ENCODE measurements around the gene SPATA21. TPM values are rescaled to one million over a fixed set of nuclear protein-coding genes. Genes with fewer than 3 reads are reported as not detected.

Gene SPATA21
- total RNA-seq, 1 donor from 2014 or later: not detected

- no peak for TF ChIP-seq CTCF (IDR thresholded peaks at IDR 0.05; ENCODE audit: unreplicated experiment)
- no peak for DNase-seq (ENCODE audit: low spot score, unreplicated experiment)
- H3K36me3 Mint-ChIP-seq (ENCODE audit: insufficient read depth): peaks cover 2% of the 10 kb centered on the region
- no peaks in the 10 kb centered on the region for H3K9me3 Mint-ChIP-seq (ENCODE audit: low read depth)
- no peaks in the 10 kb centered on the region for H3K27me3 Mint-ChIP-seq
- H3K4me1 Mint-ChIP-seq (ENCODE audit: low read depth): peaks cover 1% of the 10 kb centered on the region
- H3K4me3 Mint-ChIP-seq (ENCODE audit: low read depth): no peak overlapping the region
- H3K27ac Mint-ChIP-seq: peak overlapping the region; percentile 64
Observed at GRCh38 chr1:16385659-16386453, 51.4 kb downstream of the SPATA21 start.

GRCh38 chr1:16383888-16384287, 53.3 kb downstream of the SPATA21 start:
- no peak for DNase-seq (ENCODE audit: low spot score, unreplicated experiment)
- Mint-ChIP-seq H3K4me3 (ENCODE audit: low read depth) (no peak overlapping the region), H3K36me3 (ENCODE audit: insufficient read depth) (peaks cover 2% of the 10 kb centered on the region), H3K4me1 (ENCODE audit: low read depth) (no peaks in the 10 kb centered on the region), H3K27me3 (no peaks in the 10 kb centered on the region), H3K27ac (no peak overlapping the region), H3K9me3 (ENCODE audit: low read depth) (no peaks in the 10 kb centered on the region)
- no peak for TF ChIP-seq CTCF (IDR thresholded peaks at IDR 0.05; ENCODE audit: unreplicated experiment)

GRCh38 chr1:16380868-16381267, 56.4 kb downstream of the SPATA21 start:
- no peaks in the 10 kb centered on the region for H3K9me3 Mint-ChIP-seq (ENCODE audit: low read depth)
- H3K4me3 Mint-ChIP-seq (ENCODE audit: low read depth): no peak overlapping the region
- DNase-seq (ENCODE audit: low spot score, unreplicated experiment): no peak
- H3K36me3 Mint-ChIP-seq (ENCODE audit: insufficient read depth): peaks cover 2% of the 10 kb centered on the region
- H3K27me3 Mint-ChIP-seq: no peaks in the 10 kb centered on the region
- peaks cover 13% of the 10 kb centered on the region for H3K4me1 Mint-ChIP-seq (ENCODE audit: low read depth)
- TF ChIP-seq CTCF (IDR thresholded peaks at IDR 0.05; ENCODE audit: unreplicated experiment): no peak
- H3K27ac Mint-ChIP-seq: no peak overlapping the region

GRCh38 chr1:16378443-16378842, 58.8 kb downstream of the SPATA21 start:
- H3K27ac Mint-ChIP-seq: no peak overlapping the region

GRCh38 chr1:16376971-16377370, 60.3 kb downstream of the SPATA21 start:
- Mint-ChIP-seq H3K9me3 (ENCODE audit: low read depth) (no peaks in the 10 kb centered on the region), H3K4me1 (ENCODE audit: low read depth) (peaks cover 29% of the 10 kb centered on the region), H3K4me3 (ENCODE audit: low read depth) (no peak overlapping the region), H3K36me3 (ENCODE audit: insufficient read depth) (peaks cover 4% of the 10 kb centered on the region), H3K27ac (peak overlapping the region; percentile 81), H3K27me3 (no peaks in the 10 kb centered on the region)
- DNase-seq (ENCODE audit: low spot score, unreplicated experiment): no peak
- TF ChIP-seq CTCF (IDR thresholded peaks at IDR 0.05; ENCODE audit: unreplicated experiment): no peak

More at GRCh38 chr1:16378443-16378842, 58.8 kb downstream of the SPATA21 start:
- no peak for DNase-seq (ENCODE audit: low spot score, unreplicated experiment)
- Mint-ChIP-seq H3K4me3 (ENCODE audit: low read depth) (no peak overlapping the region), H3K36me3 (ENCODE audit: insufficient read depth) (peaks cover 2% of the 10 kb centered on the region), H3K4me1 (ENCODE audit: low read depth) (peaks cover 23% of the 10 kb centered on the region), H3K9me3 (ENCODE audit: low read depth) (no peaks in the 10 kb centered on the region), H3K27me3 (no peaks in the 10 kb centered on the region)
- TF ChIP-seq CTCF (IDR thresholded peaks at IDR 0.05; ENCODE audit: unreplicated experiment): no peak
